GM18867 (cell line): ENCODE results near the gene GJB4.
A peak's percentile ranks its signal among the peaks of the same experiment; 100 is the strongest.
"Not testable (repeated sequence)": the region's sequence is repeated elsewhere in the genome, so short reads cannot be mapped to it uniquely, and the experiment has no call there.

ENCODE experiments used
- ATAC-seq: cut with Tn5 transposase; IDR thresholded peaks from one replicate; pipeline ENCODE4 v1.9.1; 2021; ENCODE audit warnings: mild to moderate bottlenecking, moderate library complexity; ENCODE audit not compliant: unreplicated experiment

Gene GJB4

GRCh38 chr1:34759503-34760357 lies at the start of gene GJB4:
Gene GJB4 (plus strand): TSS chr1:34759740. CDS start chr1:34761255, 1,515 bp downstream.
- no peak for ATAC-seq

- no peak for ATAC-seq
These were observed 48.7 kb upstream of the GJB4 start for GRCh38 chr1:34710812-34711211.

- no peak for ATAC-seq
These were observed 48.1 kb upstream of the GJB4 start for GRCh38 chr1:34711485-34711884.

GRCh38 chr1:34712007-34712688 lies 47.4 kb upstream of the GJB4 start:
- no peak for ATAC-seq

- no peak for ATAC-seq
These were observed 46.1 kb upstream of the GJB4 start for GRCh38 chr1:34713443-34713842.

GRCh38 chr1:34714386-34714785 lies 45.2 kb upstream of the GJB4 start:
- no peak for ATAC-seq

- no peak for ATAC-seq
These were observed 44.4 kb upstream of the GJB4 start for GRCh38 chr1:34715139-34715538.

GRCh38 chr1:34721241-34721640 lies 38.3 kb upstream of the GJB4 start:
- ATAC-seq, result no peak

GRCh38 chr1:34721646-34722355 lies 37.7 kb upstream of the GJB4 start:
- no peak for ATAC-seq

- ATAC-seq, result no peak
These were observed 32.7 kb upstream of the GJB4 start for GRCh38 chr1:34726861-34727260.

- no peak for ATAC-seq
These were observed 29.1 kb upstream of the GJB4 start for GRCh38 chr1:34730485-34730884.

GRCh38 chr1:34732831-34733230 lies 26.7 kb upstream of the GJB4 start:
- ATAC-seq, result not testable (repeated sequence)

- ATAC-seq, result no peak
These were observed 22.8 kb upstream of the GJB4 start for GRCh38 chr1:34736692-34737091.

GRCh38 chr1:34737236-34737635 lies 22.3 kb upstream of the GJB4 start:
- ATAC-seq, result not testable (repeated sequence)

- ATAC-seq, result no peak
These were observed 19.9 kb upstream of the GJB4 start for GRCh38 chr1:34739613-34740012.

GRCh38 chr1:34740161-34740868 lies 19.2 kb upstream of the GJB4 start:
- ATAC-seq, result no peak

- ATAC-seq, result peak; percentile 76
These were observed 16.8 kb upstream of the GJB4 start for GRCh38 chr1:34742667-34743270.

GRCh38 chr1:34743775-34744174 lies 15.8 kb upstream of the GJB4 start:
- ATAC-seq, result no peak

GRCh38 chr1:34744851-34745250 lies 14.7 kb upstream of the GJB4 start:
- no peak for ATAC-seq

- ATAC-seq, result no peak
These were observed 13.9 kb upstream of the GJB4 start for GRCh38 chr1:34745666-34746065.

GRCh38 chr1:34746101-34746500 lies 13.4 kb upstream of the GJB4 start:
- no peak for ATAC-seq
